SK-N-SH (cell line): ENCODE results near the gene DCDC1.

Source experiments
- CTCF ChIP-seq: fragments of 200-600 bp; sonication (generic); IDR thresholded peaks from 2 replicates; pipeline ENCODE4 v1.6.1; 2017; ENCODE audit warnings: antibody characterized with exemption, mild to moderate bottlenecking, moderate library complexity
- GABPA ChIP-seq: IDR thresholded peaks from 2 replicates; pipeline ENCODE4 v1.4.0; 2012; ENCODE audit warnings: low read depth, mild to moderate bottlenecking
- NFIC ChIP-seq: IDR thresholded peaks from 2 replicates; pipeline ENCODE4 v1.4.0; 2012; ENCODE audit warnings: borderline replicate concordance
- SIN3A ChIP-seq: IDR thresholded peaks from 2 replicates; pipeline ENCODE4 v1.6.1; 2012; ENCODE audit warnings: low read depth, mild to moderate bottlenecking, low read length, moderate library complexity, borderline replicate concordance
- TF ChIP-seq, protein P1 (sequence below): fragments of 150-350 bp; IDR thresholded peaks from 2 replicates; pipeline ENCODE4 v1.6.1; 2017; ENCODE audit warnings: antibody characterized with exemption, low read length, low read depth, borderline replicate concordance

- TF ChIP-seq CTCF (no peak), NFIC (no peak), GABPA (no peak), SIN3A (no peak)
- TF ChIP-seq, protein P1, sequence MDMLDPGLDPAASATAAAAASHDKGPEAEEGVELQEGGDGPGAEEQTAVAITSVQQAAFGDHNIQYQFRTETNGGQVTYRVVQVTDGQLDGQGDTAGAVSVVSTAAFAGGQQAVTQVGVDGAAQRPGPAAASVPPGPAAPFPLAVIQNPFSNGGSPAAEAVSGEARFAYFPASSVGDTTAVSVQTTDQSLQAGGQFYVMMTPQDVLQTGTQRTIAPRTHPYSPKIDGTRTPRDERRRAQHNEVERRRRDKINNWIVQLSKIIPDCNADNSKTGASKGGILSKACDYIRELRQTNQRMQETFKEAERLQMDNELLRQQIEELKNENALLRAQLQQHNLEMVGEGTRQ: no peak
Observed at GRCh38 chr11:31132531-31133421, 236.8 kb downstream of the DCDC1 start.
